GM18519 (cell line): ENCODE measurements around the gene PTGFRN.
"Not testable (repeated sequence)": the region's sequence is repeated elsewhere in the genome, so short reads cannot be mapped to it uniquely, and the experiment has no call there.

Experiments used
- ATAC-seq: cut with Tn5 transposase; IDR thresholded peaks from one replicate; pipeline ENCODE4 v1.9.1; 2021; ENCODE audit warnings: mild to moderate bottlenecking, moderate library complexity; ENCODE audit not compliant: unreplicated experiment, low FRiP score

PTGFRN gene

DNA sequence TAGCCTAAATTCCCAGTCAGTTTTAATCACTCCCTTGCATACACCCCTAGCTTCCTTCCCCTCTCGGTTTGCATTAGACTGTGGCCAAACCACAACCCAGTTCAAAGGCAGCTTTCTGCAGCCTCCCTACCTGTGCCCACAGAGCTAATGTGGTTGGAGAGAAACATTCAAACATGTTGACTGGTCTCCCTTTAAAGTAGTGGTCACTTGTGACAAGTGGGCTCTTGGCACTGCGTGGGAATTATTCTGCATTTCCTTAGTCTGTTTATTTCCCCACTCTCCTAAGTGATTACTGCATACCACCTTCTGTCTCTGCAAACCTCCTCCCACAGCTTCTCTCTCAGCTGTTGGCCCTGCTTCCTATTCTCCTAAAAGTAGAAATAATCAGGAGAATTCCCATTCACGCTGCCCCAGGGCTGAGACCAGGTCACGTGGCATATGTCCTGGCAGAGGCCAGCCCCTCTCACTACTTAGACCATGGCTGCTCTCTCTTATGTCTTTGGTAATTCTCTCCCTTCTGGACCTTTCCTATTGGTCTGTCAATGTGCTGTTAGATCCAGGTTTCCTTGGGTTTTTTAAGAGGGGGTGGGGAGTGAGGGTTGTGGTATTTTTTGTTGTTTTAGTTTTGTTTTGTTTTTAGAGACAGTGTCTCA lies 53.4 kb downstream of the PTGFRN start:
- no peak for ATAC-seq

DNA sequence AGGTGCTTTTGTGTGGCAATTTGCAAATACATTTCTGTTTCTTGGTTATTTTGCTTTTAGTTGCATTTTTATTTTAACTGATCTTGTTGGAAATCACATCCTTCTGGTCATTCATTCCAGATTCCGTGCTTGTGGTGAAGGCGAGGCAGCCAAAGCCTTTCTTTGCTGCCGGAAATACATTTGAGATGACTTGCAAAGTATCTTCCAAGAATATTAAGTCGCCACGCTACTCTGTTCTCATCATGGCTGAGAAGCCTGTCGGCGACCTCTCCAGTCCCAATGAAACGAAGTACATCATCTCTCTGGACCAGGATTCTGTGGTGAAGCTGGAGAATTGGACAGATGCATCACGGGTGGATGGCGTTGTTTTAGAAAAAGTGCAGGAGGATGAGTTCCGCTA lies 57.1 kb downstream of the PTGFRN start:
- ATAC-seq = no peak

DNA sequence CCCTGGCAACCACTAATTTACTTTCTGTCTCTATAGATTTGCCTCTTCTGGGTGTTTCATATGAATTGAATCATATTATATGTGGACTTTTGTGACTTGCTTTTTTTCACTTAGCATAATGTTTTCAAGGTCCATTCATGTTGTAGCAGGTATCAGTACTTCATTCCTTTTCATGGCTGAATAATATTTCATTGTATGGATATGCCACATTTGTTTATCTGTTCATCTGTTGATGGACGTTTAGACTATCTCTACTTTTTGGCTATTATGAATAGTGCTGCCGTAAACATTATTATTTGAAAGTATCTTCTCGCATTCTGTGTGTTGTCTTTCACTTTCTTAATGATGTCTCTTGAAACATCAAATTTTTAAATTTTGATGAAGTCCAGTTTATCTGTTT lies 59.0 kb downstream of the PTGFRN start:
- no peak for ATAC-seq

DNA sequence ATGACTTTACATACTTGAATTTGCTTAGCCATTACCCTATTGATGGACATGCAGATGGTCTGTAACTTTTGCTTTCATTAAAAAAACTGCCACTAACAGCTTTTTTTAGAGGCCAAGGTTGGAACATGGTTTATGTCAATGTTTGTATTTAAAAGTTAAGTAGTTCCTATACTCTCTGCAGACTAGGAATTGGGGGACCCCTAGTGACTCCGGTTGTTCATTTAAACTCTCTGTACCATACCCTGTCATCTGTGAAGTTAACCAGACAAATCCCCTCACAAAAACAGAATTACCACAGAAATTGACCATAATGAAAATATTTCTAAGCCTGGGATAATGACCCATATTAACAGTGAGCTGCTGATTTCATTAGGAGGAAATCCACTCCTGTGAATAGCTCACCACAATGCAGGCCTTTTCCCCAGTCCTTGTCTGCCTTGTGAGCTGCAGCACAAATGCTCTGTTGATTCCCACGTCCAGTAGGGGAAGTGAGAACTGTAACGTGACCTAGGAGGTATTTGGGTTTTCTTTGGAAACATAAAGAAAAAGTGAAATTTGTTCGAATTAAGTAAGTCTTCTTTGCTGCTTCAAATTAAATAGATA lies 61.6 kb downstream of the PTGFRN start:
- ATAC-seq = no peak

DNA sequence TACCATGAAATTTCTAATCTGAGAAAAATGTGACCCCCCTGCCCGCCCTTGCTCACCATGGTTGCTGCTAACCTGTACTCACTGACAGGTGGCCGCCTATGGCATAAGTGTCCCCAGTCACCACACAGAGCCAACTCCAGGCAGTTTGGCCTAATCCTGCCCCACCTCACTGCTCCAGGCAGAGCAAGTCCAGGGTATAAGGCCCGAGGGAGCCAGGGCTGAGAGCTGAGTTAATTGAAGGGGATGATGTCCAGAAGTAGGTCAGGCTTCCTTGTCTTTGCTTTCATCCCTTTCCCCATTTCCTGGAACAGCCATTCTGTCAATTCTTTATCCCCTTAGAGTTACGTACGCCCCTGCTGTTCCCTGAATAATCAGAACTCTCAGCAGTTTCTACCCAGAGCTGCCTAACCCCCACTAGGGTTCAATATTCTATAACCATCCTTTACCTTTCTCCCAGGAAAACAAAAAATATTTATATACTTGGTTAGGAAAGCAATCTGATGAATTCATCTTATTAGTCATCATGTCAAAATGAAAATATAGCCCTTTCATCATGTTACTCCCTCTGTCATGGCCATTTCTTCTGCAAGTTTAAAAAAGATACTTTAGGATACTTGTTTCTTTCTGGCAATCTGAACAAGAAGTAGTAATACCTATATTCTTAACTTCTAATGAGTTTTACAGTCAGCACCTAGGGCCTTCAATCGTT lies 62.4 kb downstream of the PTGFRN start:
- ATAC-seq = no peak

DNA sequence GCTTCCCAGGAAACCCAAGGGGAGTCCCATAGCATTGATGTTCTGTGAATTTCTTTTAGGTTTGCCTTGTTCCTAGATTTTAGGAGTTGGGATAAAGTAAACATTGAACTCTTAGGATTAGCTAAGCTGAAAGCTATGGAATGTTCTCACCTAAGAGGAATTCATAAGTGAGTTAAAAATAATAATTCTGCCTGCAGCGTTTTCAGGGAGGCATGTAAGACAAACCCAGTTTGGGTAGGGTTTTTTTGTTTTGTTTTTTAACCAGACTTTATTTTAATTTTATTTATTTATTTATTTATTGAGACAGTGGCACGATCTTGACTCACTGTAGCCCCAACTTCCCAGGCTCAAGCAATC lies 62.9 kb downstream of the PTGFRN start:
- no peak for ATAC-seq

DNA sequence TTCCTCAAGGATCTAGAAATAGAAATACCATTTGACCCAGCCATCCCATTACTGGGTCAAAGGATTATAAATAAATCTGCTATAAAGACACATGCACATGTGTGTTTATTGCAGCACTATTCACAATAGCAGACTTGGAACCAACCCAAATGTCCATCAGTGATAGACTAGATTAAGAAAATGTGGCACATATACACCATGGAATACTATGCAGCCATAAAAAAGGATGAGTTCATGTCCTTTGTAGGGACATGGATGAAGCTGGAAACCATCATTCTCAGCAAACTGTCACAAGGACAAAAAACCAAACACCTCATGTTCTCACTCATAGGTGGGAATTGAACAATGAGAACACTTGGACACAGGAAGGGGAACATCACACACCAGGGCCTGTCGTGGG lies 70.6 kb downstream of the PTGFRN start:
- ATAC-seq = not testable (repeated sequence)

DNA sequence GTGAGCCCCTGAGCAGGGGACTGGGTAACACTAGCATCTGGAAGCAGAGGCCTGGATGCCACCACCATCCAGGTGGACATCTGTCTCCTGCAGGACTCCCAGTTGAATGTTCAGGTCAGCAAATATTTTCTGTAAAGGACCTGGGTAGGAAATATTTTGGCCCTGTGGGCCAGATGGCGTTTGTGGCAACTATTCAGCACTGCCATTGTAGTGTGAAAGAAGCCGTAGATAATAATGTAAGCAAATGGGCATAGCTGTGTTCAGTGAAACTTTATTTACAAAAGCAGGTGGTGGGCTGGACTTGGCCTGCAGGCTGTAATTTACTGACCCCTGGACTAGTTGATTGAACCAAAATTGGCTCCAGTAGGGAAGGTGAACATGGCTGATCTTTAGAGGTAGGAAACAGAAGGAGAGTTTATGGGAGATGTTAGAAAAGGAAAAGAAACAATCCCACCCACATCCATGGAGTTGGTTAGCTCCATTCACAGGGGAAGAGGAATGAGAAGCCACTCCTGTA lies 71.9 kb downstream of the PTGFRN start:
- no peak for ATAC-seq

DNA sequence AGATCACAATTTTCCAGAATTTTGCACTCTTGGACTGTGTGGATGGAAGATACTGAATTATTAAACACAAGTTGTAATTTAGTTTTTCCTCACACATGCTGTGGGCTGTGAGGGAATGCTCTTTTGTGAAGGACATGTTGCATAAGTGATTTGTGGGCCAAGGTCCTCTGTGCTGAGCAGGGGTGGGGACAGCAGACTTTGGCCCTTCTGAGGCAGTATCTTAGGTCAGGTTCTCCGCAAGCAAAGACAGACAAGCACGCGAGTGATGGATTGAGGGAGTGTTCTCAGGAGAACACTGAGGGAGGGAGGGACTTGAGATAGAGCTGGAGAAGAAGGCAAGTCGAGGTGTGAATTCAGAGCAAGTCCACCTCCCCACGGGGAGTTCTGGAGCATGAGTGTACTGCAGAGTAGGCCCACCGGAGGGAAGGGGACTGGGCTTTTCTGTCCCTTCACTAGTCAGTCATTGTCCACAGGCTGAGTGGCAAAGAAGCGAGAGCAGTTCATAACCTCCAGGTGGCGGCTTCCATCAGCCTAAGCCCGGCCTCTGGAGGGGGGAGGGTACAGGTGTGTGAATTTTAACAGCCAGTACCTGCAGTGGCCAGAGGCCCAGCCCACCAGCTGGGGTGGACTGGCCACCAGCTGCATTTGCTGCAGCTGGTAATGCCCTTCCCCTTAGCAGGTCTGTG lies 72.7 kb downstream of the PTGFRN start:
- ATAC-seq = no peak

DNA sequence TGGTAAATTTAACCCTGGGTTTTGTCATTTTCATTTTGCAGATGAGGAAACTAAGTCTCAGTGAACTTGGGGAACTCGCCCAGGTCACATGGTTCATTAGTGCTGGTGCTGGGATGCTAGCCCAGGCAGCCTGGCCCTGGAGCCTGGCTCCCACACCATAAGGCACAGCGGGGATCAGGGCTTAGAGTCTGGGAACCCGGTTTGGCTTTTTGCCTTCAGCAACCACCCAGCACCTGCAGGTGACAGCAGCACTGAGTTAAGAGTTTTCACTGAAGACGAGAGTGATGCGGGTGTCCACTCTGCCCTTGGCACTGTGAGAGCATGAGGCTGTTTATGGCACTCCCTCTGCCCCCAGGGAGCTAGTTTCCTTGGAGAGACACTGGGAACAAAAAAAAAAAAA lies 73.4 kb downstream of the PTGFRN start:
- no peak for ATAC-seq

DNA sequence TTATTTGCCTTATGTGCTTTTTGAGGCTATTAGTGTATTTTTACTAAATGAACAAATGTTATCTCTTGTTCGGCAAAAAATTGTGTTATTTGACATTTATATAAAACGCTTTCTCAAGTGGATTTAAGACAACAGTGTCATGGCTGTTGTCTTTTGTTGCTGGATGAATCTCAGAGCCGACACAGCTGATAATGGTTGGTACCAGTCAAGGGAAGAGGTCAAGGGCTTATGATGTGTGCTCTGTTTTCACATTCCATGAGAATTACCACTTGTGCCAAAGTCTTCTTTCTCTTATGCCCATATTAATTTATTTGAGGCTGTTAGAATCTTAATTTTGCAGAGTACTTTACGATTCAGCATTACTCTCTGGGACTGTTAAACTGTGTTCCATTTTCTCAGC lies 74.0 kb downstream of the PTGFRN start:
- no peak for ATAC-seq

DNA sequence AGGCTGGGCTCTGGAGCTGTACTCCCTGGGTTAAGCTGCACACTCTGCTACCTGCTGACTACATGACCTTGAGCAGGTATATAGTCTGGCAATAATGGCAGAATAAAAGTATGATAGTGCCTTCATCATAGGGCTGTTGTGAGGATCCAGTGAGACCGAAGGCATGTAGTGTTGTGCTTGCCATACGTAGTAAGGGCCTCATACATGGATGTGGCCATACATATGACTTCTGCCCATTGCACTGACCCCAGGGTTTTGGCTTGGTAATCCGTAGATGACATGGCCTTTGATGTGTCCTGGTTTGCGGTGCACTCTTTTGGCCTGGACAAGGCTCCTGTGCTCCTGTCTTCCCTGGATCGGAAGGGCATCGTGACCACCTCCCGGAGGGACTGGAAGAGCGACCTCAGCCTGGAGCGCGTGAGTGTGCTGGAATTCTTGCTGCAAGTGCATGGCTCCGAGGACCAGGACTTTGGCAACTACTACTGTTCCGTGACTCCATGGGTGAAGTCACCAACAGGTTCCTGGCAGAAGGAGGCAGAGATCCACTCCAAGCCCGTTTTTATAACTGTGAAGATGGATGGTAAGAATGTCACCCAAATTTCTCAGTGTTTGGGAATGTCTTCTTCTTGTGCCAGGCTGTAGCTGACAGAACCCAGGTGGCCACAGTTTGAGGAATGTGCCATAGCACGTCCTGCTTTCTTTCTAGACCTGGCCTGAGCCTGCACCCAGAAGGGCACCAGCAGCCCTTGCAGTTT lies 74.9 kb downstream of the PTGFRN start:
- ATAC-seq = no peak

DNA sequence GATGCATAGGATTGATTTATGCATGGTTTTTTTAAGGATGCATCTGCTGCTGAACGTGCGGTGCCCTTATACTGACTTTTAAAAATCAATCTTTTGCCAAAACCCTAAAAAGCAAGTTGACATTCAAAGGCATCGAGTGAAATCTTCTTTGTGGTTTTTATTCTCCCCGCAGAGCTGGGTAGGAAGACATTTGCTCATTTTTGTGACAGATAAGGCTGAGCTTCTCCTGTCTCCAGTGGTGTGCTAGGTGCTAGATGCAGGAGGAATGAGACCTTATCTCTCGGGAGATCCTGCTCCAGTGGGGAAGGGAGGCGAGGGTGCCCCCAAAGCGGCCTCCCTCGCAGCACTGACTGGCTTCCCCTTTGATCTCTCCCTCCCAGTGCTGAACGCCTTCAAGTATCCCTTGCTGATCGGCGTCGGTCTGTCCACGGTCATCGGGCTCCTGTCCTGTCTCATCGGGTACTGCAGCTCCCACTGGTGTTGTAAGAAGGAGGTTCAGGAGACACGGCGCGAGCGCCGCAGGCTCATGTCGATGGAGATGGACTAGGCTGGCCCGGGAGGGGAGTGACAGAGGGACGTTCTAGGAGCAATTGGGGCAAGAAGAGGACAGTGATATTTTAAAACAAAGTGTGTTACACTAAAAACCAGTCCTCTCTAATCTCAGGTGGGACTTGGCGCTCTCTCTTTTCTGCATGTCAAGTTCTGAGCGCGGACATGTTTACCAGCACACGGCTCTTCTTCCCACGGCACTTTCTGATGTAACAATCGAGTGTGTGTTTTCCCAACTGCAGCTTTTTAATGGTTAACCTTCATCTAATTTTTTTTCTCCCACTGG lies 76.9 kb downstream of the PTGFRN start:
- ATAC-seq = no peak

DNA sequence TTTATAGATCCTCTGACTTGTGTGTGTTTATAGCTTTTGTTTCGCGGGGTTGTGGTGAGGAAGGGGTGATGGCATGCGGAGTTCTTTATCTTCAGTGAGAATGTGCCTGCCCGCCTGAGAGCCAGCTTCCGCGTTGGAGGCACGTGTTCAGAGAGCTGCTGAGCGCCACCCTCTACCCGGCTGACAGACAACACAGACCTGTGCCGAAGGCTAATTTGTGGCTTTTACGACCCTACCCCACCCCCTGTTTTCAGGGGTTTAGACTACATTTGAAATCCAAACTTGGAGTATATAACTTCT lies 77.5 kb downstream of the PTGFRN start:
- ATAC-seq = no peak

DNA sequence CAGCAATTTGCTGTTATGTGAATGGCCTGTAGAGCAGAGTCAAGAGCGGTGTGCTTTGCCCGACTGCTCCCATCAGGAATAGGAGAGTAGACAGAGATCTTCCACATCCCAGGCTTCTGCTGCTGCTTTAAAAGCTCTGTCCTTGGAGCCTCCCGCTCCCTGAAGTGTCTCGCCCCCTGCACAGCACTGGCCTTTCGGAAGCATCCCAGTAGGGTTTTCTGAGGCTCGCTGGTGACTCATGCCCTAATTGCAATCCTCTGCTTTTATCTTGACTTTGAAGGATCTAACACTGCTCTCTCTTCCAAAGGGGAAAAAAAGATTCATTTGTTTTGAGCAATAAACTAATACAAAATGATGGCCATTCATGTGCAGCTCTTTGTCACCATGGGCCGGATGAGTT lies 78.5 kb downstream of the PTGFRN start:
- ATAC-seq = no peak

DNA sequence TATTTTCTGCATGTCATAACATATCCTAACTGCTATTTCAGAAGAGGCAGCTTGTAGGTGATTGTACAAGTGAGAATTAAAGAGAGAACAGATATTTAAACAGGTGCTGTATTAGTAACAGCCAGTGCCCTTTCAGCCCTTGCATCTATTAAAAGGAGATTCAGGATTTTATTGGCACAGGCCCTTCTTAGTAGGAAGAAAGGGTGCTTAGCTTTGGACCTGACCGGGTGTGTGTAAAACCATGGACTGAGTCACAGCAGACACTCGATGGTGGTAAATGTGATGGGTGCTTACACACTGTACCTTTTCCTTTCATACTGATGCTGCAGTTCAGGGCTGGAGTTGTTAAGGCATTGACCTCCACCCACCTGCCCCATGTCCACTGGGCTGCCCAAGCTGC lies 79.2 kb downstream of the PTGFRN start:
- ATAC-seq = no peak

DNA sequence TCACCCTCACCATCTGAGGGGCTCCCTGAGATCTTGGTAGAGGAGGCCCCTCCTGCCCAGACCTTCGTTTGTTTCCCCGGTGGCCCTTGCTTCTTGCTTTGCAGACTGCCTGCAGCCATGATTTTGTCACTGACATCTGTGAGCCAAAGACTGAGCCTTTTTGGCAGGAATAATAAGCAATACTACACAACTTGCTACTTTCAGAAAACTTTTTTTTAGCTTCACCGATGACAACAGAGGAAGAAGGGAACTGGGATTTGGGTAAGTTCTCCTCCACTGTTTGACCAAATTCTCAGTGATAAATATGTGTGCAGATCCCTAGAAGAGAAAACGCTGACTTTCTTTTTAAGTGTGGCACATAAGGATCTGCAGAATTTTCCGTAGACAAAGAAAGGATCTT lies 80.1 kb downstream of the PTGFRN start:
- no peak for ATAC-seq

DNA sequence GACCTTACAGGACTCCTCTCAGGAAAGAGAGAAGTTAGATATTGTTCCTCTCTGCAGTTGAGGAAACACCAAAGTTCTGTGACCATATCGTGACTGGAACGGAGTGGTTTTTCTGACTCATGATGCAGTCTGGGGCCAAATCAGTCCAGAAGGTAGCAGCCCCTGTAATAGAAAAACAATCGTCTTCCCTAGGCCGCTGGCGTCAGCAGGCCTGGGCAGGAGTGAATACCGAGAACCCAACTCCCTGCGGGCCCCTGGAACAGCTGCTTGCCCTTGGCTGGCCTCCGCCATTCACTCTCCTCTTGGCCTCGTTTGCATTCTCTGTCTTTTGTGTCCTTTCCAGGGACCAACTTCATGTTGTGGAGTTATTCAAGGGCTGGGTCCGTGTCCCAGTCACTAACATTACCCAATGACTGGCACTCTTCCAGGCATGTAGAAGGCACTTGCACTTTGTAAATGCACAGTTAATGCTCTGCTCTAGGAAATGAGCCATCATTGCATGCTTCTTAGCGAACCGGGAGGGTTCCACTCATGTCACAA lies 81.0 kb downstream of the PTGFRN start:
- no peak for ATAC-seq

DNA sequence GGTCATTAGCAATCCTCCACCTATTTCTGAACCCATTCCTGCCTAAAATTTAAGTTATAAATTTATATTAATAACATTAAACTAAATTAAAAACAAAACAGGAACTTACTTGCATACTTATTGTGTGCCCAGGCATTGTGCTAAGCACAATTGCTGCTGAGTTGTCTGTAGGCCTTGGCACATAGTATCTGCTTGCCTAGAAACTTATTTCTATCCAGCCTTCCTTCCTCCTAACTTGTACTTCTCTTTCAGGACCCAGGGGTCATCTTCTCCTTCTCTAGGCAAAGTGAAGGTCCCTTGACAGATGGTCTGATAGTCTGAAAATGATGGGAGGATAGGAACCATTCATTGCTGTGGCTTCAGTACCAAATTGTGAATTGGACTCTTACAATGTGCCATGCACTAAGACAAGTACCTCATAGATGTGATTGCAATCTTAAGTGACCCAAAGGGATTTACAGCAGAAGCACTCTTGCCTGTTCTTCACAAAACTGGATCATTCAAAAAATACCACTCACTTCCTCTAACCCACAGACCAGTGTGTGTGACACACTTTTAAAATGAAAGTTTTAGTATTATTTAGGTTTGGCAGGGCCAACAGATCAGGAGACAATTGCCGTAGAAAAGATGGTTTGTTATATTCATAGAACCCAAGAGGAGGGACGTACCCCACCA lies 81.6 kb downstream of the PTGFRN start:
- ATAC-seq = no peak
